ENCODE results near the gene RHOBTB3.
"Not testable (repeated sequence)": the region's sequence is repeated elsewhere in the genome, so short reads cannot be mapped to it uniquely, and the experiment has no call there.

The RHOBTB3 gene

DNA sequence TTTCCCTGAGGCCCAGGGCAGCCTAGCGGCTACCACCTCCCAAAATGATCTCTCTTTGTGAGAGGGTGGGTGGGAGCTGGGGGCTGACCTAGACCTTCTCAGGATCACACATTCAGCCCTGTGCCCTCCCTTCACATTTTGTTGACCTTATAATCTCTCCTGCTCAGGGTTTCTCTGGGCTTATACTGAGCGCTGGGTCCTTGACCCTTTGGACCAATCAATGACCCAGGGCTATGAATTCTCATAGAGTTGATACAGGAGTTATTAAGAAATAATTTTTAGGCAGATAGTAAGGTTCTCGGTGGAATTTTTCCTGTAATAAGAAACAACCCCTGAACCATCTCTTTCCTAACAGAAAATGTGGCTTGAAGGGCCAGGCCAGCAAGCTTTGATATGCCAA, 69.4 kb downstream of the RHOBTB3 start:
- no peak for DNase-seq (ENCODE audit: low read depth)

DNA sequence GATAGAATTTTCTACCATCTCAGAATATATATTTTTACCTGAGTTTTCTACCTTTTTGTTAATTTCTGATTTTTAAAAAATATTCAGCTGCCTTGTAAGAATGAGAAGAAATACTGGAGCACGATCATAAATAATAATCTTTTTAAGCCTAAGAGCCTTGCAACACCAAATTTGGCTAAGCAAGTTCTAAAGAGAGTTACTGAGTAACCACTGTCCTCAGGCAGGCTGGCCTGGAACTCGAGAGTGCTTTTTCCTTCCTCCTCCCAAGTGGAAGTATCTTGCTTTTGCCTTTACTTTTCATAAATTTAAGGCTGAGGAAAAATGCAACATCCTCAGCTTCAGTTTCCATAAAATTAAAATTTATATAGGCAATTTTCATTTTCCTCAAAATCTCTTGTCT, 70.4 kb downstream of the RHOBTB3 start:
- DNase-seq (ENCODE audit: low read depth), result no peak

DNA sequence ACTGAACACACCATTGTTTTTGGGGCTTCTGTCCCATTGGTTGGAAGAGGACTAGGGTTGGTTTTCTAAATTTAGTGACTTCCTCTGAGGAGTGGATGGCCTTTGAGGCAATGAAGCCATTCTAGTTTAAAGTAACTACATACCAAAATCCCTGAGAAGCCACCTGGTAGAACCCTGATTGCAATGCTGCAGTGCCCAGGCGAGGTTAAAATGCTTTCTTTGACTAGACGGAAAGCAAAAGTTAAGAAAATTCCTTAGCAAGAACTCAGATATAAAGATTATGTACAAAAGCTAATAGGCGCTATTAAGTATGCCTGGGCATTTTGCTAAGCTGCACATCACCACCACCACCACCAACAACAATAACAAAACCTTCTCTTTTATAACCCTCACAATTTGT, 70.8 kb downstream of the RHOBTB3 start:
- DNase-seq (ENCODE audit: low read depth), result no peak

DNA sequence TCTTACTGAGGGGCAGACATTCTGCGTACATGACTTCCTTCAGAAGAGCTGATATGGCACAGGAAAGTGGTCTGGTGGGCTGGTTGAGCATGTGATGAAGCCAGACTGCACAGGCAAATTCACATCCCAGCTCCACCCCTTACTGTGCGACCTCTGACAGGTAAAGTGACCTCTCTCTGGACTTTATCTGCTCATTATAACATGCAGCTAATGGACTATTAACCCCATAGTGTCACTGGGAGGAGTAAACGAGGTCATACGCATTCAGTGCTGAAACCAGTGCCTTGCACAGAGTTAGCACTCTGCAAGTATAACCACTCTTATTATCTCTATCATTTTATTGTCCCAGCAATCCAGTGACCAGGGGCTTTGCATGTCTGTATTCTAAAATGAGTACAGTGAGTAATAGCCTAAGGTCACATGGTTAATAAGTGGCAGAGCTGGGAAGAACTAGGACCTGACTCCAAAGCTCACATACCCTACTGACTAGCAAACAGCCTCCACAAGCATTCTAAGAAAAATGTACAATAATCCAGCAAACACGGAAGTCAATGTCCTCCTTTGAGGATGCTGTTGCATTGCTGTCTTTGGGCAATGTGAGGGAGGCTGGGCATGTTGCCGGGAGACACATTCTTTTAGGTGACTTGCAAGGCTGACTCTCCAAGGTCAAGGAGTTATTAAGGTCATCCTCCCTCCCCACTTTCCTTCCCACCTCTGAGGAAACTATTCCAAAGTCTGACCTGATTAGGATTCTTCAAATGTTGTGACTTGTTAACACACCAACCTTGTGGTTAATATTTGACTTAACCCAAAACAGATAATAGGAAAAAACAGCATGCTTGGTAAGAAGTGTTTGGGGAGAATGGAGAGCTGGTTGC, 72.4 kb downstream of the RHOBTB3 start:
- no peak for DNase-seq (ENCODE audit: low read depth)

DNA sequence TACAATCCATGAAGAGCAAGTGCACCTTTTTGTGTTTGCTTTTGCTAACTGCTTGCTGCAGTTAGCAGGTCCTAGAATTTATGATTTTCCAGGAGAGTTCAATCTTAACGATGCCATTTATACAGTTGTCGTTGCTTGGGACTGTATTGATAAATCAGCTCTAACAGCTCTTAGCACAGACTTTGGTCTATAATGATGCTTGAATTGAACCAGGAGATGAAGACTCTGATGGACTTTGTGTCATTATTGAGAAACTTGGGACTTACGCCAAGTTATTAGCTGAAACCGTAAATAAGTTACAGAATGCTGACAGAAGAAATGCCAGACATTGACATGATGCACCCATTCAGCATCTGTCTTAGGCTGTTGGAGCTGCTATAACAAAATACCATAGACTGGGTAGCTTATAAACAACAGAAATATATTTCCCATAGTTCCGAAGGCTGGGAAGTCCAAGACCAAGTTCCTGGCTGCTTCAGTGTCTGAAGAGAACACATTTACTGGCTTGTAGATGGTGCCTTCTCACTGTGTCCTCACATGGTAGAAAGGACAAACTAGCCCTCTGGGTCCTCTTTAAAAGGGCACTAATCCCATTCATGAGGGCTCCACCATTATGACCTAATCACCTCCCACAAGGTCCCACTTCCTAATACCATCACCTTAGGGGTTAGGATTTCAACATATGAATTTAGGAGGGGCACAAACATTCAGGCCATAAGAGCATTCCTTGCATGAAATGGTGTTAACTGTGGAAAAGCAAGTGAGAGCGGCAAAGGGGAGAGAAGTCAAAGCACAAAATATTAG, 73.8 kb downstream of the RHOBTB3 start:
- DNase-seq (ENCODE audit: low read depth), result no peak

DNA sequence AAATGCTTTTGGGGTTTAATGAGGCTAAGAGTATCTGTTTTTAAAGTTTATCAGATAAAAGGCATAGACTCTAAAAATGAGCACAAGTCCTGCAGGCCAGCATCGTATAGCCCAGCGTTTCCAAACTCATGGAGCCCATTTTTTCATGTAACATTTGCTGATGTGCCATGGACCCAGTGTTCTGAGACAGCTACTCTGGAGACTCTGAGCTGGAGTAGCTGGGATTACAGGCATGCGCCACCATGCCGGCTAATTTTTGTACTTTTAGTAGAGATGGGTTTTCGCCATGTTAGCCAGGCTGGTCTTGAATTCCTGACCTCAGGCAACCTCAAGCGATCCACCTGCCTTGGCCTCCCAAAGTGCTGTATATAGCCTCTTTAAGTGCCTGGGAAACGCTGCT, 75.6 kb downstream of the RHOBTB3 start:
- DNase-seq (ENCODE audit: low read depth), result no peak

DNA sequence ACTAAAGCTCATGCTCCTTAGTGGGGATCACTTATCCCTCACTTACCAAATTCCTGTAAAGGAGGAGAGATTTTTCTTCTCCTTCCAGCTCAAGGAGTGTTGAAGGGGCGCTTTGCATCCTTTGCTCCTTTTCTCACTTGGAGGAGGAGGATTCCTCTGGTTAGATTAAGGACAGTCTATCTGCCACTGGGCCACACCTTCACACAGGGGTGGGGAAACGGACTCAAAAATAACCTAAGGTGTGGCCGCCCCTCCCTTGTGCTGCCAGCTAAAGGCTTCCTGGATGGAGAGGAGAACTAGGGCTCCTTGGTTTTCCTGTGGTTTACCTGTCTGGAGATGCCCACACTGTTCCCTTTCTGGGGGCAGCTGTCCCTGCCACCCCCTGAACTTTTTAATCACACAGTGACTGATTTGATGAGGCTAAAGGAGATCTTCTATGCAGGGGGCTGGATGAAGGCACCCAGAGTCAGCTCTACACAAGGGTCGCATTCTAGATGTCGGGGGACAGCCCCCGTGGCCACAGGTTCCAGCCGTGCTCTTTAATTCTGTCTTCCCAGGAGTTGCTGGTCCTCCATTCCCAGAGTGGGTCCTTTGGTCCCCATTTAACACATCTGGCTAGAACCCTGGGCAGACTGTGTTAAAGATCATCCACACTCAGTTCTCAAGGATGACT, 77.0 kb downstream of the RHOBTB3 start:
- DNase-seq (ENCODE audit: low read depth), result no peak

DNA sequence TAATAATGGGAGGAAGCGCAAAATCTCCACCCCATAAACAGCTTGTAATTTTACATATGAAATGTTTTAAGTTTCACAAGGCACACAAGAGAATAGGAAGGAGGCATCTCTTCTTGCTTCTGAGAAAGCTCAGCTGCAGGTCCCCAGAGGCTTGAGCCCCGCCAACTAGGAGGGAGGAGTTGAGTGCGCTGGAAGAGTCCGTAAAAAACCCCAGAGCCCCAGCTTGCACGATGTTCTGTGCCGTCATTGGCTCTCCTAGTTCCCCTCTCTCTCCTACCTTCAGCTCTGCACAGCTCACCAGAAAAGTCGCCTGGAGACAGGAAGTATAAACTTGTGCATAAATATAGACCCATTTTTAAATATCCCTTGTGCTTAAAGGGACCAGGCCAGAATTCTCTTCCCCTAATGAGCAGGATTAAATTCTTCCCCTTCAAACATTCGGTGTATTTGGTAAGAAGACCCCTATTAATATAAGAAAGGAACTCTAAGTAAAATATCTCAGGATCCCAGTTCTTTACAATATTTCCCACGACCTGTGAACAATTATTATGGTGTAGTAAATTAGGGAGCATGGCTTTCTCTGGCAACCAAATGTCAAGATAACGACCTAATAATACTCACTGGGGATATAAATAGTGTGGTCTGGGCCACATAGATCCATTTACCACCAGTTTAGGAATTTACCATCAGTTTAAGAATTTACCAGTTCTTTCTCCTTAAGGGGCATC, 77.7 kb downstream of the RHOBTB3 start:
- no peak for DNase-seq (ENCODE audit: low read depth)

DNA sequence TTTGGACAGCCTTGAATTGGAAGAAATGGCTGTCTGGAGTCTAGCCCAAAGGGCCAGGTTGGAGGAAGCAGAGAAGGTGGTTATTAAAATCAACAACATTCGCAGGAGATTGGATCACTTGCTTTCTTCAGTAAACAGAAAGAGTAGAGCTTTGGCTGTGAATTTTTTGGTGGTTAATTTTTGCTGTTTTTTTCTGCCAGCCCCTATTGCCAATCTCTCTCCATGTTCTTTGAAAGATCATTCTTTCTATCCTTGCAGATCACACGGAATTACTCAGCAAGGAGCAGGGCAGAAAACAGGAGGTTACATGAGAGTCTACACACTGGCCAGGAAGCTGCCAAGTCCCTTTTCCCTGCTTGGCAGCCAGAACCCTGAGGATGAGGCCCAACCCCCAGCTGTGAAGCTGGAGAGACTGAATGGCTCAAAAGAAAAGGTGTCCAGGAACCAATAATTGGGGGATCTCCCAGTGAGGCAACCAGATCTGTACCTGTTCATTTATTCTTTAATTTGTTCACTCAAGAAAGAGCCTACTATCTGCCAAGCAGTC, 78.4 kb downstream of the RHOBTB3 start:
- DNase-seq (ENCODE audit: low read depth), result peak; percentile 51

DNA sequence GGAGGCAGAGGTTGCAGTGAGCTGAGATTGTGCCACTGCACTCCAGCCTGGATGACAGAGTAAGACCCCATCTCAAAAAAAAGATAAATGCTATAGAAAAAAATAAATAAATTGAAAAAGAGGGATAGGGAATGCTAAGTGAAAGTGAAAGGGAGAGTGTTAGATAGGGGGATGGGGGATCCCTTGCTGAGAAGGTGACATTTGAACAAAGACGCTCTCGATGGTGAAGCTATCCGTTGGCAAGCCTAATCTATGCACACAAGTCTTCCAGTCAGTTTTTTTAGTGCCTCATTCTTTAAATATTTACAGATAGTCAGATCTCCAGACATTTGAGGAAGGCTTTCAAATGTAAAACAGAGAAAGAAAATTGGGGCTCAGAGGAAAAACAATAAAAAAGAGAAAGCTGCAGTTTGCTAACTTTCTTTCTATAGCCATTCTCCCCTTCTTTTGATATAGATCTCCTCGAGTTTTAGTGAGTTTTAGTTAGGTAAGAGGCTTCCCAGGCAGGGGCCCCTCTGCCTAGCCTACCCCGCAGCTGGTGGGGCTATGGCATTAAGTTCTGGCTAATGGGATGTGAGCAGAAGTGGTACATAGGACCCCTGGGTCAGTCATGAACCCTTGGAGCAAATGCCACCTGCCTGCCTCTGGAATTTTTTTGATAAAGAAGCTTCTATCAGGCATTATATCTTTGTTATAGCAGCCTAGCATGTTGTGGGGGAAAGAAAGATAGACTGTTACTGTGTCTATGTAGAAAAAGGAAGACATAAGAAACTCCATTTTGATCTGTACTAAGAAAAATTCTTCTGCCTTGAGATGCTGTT, 79.4 kb downstream of the RHOBTB3 start:
- no peak for DNase-seq (ENCODE audit: low read depth)

DNA sequence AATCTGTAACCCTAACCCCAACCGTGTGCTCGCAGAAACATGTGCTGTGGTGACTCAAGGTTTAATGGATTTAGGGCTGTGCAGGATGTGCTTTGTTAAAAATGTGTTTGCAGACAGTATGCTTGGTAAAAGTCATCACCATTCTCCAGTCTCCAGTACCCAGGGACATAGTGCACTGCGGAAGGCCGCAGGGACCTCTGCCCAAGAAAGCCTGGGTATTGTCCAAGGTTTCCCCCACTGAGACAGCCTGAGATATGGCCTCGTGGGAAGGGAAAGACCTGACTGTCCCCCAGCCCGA, 79.9 kb downstream of the RHOBTB3 start:
- DNase-seq (ENCODE audit: low read depth), result peak; percentile 63

DNA sequence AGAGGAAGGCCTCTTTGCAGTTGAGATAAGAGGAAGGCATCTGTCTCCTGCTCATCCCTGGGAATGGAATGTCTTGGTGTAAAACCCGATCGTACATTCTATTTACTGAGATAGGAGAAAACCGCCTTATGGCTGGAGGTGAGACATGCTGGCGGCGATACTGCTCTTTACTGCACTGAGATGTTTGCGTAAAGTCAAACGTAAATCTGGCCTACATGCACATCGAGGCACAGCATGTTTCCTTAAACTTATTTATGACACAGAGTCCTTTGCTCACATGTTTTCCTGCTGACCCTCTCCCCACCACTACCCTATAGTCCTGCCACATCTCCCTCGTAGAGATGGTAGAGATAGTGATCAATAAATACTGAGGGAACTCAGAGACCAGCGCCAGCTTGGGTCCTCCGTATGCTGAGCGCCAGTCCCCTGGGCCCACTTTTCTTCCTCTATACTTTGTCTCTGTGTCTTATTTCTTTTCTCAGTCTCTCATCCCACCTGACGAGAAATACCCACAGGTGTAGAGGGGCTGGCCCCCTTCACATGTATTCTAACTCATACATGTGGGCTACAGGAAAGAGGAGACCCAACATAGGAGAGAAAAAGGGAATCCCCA, 80.4 kb downstream of the RHOBTB3 start:
- DNase-seq (ENCODE audit: low read depth), result peak; percentile 62

DNA sequence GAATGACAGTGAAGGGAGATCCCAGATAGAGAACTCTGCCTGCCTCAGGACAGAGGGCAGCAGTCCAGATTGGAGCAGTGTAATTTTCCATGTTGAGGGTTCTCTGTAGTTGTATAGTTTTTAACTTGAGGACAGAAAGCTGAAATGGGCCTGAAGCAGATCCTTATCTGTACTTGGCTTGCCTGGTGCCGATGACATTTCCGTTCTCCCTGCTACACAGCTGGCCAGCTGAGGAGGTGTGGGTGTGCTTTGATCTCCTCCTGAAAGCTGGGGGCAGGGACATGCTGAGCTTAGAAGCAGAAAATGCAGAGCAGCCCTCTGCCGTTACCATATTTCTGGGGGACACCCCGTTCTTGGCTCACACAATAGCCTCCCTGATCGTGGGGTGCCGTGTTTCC, 80.9 kb downstream of the RHOBTB3 start:
- DNase-seq (ENCODE audit: low read depth), result peak; percentile 57

DNA sequence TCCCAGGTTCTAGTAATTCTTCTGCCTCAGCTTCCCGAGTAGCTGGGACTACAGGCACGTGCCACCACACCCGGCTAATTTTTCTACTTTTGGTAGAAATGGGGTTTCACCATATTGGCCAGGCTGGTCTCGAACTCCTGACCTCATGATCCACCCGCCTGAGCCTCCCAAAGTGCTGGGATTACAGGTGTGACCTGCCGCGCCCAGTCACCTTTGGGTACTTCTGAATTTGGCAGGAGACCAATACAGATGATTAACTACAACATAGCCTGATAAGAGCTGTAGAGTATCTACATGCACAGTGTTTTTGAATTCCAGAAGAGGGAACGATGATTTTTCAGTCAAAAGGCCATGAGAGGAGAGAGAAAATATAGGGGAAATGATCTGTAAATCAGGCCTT, 81.9 kb downstream of the RHOBTB3 start:
- DNase-seq (ENCODE audit: low read depth), result not testable (repeated sequence)

DNA sequence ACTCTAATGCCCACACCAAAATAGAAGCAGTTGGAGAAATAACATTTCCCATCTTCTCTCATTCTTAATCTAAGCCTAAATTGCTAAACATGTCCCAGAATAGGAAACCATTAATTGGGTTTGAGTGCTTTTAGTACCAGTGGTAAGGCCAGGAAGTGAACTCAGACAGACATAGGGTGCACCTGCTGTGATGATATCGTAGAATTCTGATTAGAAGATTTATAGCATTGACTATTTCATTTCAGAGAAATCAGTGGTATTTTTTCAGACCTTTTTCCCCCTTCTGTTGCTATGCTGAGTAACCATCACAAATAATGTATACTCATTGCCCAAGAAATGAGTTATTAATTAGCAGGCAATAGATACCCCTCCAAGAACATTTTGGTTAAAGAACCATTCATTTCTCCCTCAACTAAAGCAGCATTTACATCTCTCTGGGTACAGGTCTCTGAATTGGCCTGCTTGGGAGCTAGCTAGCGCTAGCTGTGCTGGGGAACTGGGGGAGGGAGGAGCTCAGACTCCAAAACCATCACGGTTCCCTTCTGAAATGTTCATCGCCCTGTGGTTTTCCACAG, 84.1 kb downstream of the RHOBTB3 start:
- DNase-seq (ENCODE audit: low read depth), result no peak

DNA sequence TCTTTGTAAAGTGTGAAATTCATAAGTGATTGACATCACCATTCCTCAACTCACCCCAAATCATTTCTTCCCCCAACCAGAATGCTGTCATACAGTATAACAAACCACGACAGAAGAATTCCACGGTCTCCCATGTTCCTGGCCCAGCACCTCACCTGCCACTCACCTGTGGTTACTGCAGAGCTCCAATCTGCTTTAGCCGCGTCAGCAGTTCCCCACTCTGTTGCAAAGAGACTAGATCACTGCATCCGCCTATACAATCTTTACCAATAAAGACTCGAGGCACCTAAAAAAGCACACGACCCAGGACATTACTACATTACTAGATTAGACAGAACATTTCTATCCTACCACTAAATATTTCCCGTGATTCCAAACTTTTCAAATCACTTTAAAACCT, 85.2 kb downstream of the RHOBTB3 start:
- no peak for DNase-seq (ENCODE audit: low read depth)

DNA sequence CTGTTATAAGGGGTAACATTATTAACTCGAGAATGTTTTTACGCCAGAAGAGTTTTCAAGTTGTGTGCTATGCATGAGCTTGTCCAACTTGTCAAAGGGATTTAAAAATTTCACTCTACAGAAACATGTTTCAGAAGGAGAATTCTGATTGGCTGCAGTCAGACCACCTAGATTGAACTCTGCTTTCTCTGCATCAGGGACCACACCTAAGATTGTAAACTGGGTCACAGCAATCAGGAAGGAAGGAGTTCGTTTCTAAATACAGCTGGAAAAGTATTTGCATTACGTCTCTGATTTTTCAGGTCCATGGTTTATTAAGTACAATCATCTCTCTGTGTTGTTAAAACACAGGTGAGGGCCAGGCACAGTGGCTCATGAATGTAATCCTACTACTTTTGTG, 85.6 kb downstream of the RHOBTB3 start:
- DNase-seq (ENCODE audit: low read depth), result no peak

DNA sequence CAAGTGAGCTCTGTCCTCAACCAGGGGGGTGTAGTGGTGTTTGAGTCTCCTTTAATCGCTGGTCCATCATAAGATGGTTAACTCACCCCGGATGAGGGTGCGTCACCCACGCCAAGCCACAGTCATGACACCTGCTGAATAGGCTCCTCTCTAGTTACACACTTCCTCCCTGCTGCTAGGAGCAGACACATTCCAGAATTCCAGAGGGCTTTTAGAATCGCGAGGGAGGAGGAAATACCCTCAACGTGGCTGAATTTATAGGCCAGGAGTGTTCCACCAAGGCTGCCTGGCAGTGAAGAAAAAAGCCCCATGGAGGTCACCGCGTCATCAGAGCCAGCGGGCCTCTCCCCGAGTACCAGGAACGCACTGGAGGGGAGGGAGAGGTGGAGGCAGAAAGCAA, 86.3 kb downstream of the RHOBTB3 start:
- DNase-seq (ENCODE audit: low read depth), result peak; percentile 93

DNA sequence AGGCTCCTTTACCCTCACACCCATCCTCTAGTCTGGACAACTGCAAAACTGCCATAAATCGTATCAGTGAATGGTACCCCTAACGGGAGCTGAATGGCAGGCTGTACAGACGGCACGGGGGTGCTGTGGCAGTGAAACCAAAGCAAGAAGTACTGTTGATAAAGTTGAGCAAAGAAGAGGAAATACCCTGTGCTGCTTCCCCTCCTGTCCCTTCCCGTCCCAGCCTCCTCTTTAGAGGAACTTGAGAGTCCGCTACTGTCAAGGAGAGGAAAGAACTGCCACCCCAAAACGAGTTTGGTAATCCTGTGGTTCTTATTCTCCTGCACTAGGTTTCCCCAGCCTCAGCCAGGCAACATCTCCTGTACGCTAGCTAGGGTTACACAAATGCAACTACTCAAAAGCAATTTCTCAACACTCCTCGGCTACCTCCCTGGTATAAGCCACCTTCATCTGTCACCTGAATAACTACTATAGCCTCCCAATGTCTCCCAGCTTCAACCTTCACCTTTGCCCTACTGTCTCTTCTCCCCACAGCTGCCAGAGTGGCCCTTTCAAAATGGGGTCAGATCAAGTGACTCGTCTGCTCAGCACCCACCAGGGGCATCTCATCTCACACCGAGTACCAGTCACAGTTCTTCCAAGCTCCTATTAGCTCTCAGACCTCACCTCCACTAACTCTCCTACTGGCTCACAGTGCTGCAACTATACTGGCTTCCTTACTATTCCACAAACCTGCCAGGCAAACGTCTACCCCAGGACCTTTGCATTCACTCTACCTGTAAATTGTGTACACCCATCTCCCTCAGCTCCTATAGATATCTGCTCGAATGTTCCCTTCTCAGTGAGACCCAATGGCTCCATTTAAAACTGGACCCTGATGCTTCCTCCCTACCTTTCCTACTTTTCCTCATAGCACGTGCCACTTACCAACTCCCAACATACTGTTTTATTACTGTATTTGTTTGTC, 87.3 kb downstream of the RHOBTB3 start:
- DNase-seq (ENCODE audit: low read depth), result no peak
